Endothelial cell of umbilical vein (primary cell): Measurements from ENCODE around the gene MBD4. TPM values are rescaled to one million over a fixed set of nuclear protein-coding genes. Genes with fewer than 3 reads are reported as not detected.

Source experiments
- BruUV-seq: library from RNA; stranded (reverse); fragments of 400-500 nt; replicated peaks from 2 replicates; lab custom pipeline; 2021; lab: Mats Ljungman, UMichigan
- CTCF ChIA-PET: fragments of 300-600, 350-600 bp; sonication (Branson Sonifier 250); formaldehyde crosslinking; loops from one replicate; lab custom pipeline; 2021; ENCODE audit warnings: antibody characterized with exemption, inconsistent platforms; lab: Charles Lee
- POLR2A ChIA-PET: fragments of 300-600, 350-600 bp; sonication (Branson Sonifier 250); formaldehyde crosslinking; loops from one replicate; lab custom pipeline; 2021; ENCODE audit warnings: antibody characterized with exemption, inconsistent platforms; lab: Charles Lee
- DNase-seq: peaks from one replicate; pipeline ENCODE4 v3.0.0-alpha.2; 2011; ENCODE audit warnings: low read depth, low spot score
- FAIRE-seq: peaks from 2 replicates; lab custom pipeline; 2011; peaks lifted over from hg19 to GRCh38; lab: Jason Lieb, UNC
- H2AFZ ChIP-seq: 2 replicates; pipeline ENCODE4 v1.6.0; 2012; ENCODE audit warnings: low read depth, low read length, control low read depth, inconsistent platforms
- H3K27ac ChIP-seq: 2 replicates; pipeline ENCODE4 v1.5.1; 2011; ENCODE audit warnings: low read depth, mild to moderate bottlenecking, control low read depth, low read length, moderate library complexity; ENCODE audit not compliant: insufficient read depth
- H3K27me3 ChIP-seq, 2 experiments: 2 replicates each; pipeline versions ENCODE4 v1.6.0 to v1.6.1; 2011; ENCODE audit warnings: low read length in 2 of 2, mixed read lengths in 1 of 2; ENCODE audit not compliant: control insufficient read depth in 2 of 2, insufficient read depth in 2 of 2
- H3K36me3 ChIP-seq, 2 experiments: 2 replicates in 1 of 2; 3 replicates in 1 of 2; pipeline ENCODE4 v1.5.1; 2011; ENCODE audit warnings: low read length in 2 of 2, mild to moderate bottlenecking in 1 of 2, moderate library complexity in 1 of 2; ENCODE audit not compliant: control insufficient read depth in 2 of 2, insufficient read depth in 2 of 2; ENCODE audit errors: extremely low read depth in 1 of 2
- H3K4me1 ChIP-seq: 3 replicates; pipeline ENCODE4 v1.5.1; 2011; ENCODE audit warnings: mild to moderate bottlenecking, low read length; ENCODE audit not compliant: control insufficient read depth, insufficient read depth; ENCODE audit errors: extremely low read depth
- H3K4me2 ChIP-seq: 2 replicates; pipeline ENCODE4 v1.6.1; 2011; ENCODE audit warnings: low read length, control low read depth, mixed read lengths; ENCODE audit not compliant: insufficient read depth
- H3K4me3 ChIP-seq, 3 experiments: fragments of 200-600 bp in 1 of 3; sonication (generic), shearing (Covaris generic) in 1 of 3; replicated peaks in 1 of 3; 2 replicates each; pipeline ENCODE4 v1.5.1; 2011 to 2016; ENCODE audit warnings: control low read depth in 3 of 3, low read length in 3 of 3, mild to moderate bottlenecking in 2 of 3, inconsistent platforms in 1 of 3, low read depth in 1 of 3, moderate library complexity in 1 of 3; ENCODE audit not compliant: insufficient read depth in 1 of 3
- H3K79me2 ChIP-seq: 2 replicates; pipeline ENCODE4 v1.6.0; 2012; ENCODE audit warnings: low read length, inconsistent platforms; ENCODE audit not compliant: control insufficient read depth, insufficient read depth
- H3K9ac ChIP-seq: replicated peaks from 2 replicates; pipeline ENCODE3; 2011; ENCODE audit warnings: low read length, control low read depth; ENCODE audit not compliant: insufficient read depth; ENCODE audit errors: extremely low read depth
- H3K9me1 ChIP-seq: replicated peaks from 3 replicates; pipeline ENCODE4 v1.6.0; 2011; ENCODE audit warnings: mild to moderate bottlenecking, low read length; ENCODE audit not compliant: control insufficient read depth, insufficient read depth; ENCODE audit errors: extremely low read depth
- H3K9me3 ChIP-seq: replicated peaks from 2 replicates; pipeline ENCODE4 v1.5.1; 2012; ENCODE audit warnings: low read length, inconsistent platforms; ENCODE audit not compliant: control insufficient read depth, insufficient read depth
- H4K20me1 ChIP-seq: replicated peaks from 2 replicates; pipeline ENCODE3; 2011; ENCODE audit warnings: mild to moderate bottlenecking, low read length; ENCODE audit not compliant: control insufficient read depth, insufficient read depth; ENCODE audit errors: extremely low read depth
- CTCF ChIP-seq, 2 donors: IDR thresholded peaks; 1 replicate in 1 of 2; 2 replicates in 1 of 2; pipeline ENCODE4 v1.5.1; 2011; ENCODE audit warnings: low read length in 2 of 2, mild to moderate bottlenecking in 2 of 2, moderate library complexity in 2 of 2, control low read depth in 1 of 2, inconsistent platforms in 1 of 2, low read depth in 1 of 2; ENCODE audit not compliant: insufficient read depth in 1 of 2; ENCODE audit errors: extremely low read depth in 1 of 2
- EZH2 ChIP-seq: IDR thresholded peaks from 2 replicates; pipeline ENCODE4 v1.6.1; 2012; ENCODE audit warnings: borderline replicate concordance, low read depth, mild to moderate bottlenecking, moderate library complexity, low read length, inconsistent platforms; ENCODE audit not compliant: severe bottlenecking
- FOS ChIP-seq: IDR thresholded peaks from 2 replicates; pipeline ENCODE4 v1.6.1; 2011; ENCODE audit warnings: mild to moderate bottlenecking, low read length, moderate library complexity, borderline replicate concordance; ENCODE audit not compliant: insufficient read depth
- GATA2 ChIP-seq: IDR thresholded peaks from 2 replicates; pipeline ENCODE4 v1.7.0; 2011; ENCODE audit warnings: low read depth, mild to moderate bottlenecking, moderate library complexity, mixed read lengths, low read length; ENCODE audit not compliant: insufficient read length, insufficient read depth
- JUN ChIP-seq: IDR thresholded peaks from 2 replicates; pipeline ENCODE4 v1.6.1; 2011; ENCODE audit warnings: borderline replicate concordance, low read depth; ENCODE audit not compliant: insufficient read length, insufficient read depth
- MAX ChIP-seq: IDR thresholded peaks from 2 replicates; pipeline ENCODE4 v1.6.1; 2011; ENCODE audit not compliant: insufficient read depth, insufficient read length
- MYC ChIP-seq: IDR thresholded peaks from one replicate; pipeline ENCODE4 v1.6.1; 2011; ENCODE audit warnings: mild to moderate bottlenecking, low read depth, low read length
- POLR2A ChIP-seq: IDR thresholded peaks from 2 replicates; pipeline ENCODE4 v1.6.1; 2012; ENCODE audit warnings: low read depth, mild to moderate bottlenecking, control low read depth, low read length
- POLR2AphosphoS5 ChIP-seq: IDR thresholded peaks from 2 replicates; pipeline ENCODE4 v1.6.1; 2012; ENCODE audit warnings: low read depth, mild to moderate bottlenecking, control low read depth, low read length, moderate library complexity; ENCODE audit not compliant: insufficient read depth
- dilution Hi-C: fragments of 300-500 bp; cut with MboI; formaldehyde crosslinking; loops from one replicate; pipeline ENCODE4 v1.15.0; 2019; ENCODE audit warnings: low sequenced_read_pairs; ENCODE audit not compliant: extremely low pct_ligation_motif_present
- intact Hi-C: fragments of 100-400 bp; cut with micrococcal nuclease; formaldehyde crosslinking; loops from one replicate; pipeline ENCODE4 v1.10.0; 2022
- polyA plus RNA-seq, 4 experiments: library from polyadenylated mRNA; depleted of rRNA in 3 of 4; stranded (reverse) in 3 of 4; unstranded in 1 of 4; fragments of >200 nt; gene quantifications; 2 replicates each; pipeline versions ENCODE4 v1.2.1 to v1.2.3, GENCODE V29; 2011 to 2012; ENCODE audit warnings: missing spikeins in 1 of 4
- total RNA-seq: library from RNA; stranded (reverse); gene quantifications from 2 replicates; pipeline ENCODE4 v1.2.3, GENCODE V29; 2021

MBD4 gene
- total and polyA plus RNA-seq, 2 donors (not counting 3 experiments of a cell fraction or from before 2014, with no cell fraction given), result 17.4 to 39.5 TPM

DNA sequence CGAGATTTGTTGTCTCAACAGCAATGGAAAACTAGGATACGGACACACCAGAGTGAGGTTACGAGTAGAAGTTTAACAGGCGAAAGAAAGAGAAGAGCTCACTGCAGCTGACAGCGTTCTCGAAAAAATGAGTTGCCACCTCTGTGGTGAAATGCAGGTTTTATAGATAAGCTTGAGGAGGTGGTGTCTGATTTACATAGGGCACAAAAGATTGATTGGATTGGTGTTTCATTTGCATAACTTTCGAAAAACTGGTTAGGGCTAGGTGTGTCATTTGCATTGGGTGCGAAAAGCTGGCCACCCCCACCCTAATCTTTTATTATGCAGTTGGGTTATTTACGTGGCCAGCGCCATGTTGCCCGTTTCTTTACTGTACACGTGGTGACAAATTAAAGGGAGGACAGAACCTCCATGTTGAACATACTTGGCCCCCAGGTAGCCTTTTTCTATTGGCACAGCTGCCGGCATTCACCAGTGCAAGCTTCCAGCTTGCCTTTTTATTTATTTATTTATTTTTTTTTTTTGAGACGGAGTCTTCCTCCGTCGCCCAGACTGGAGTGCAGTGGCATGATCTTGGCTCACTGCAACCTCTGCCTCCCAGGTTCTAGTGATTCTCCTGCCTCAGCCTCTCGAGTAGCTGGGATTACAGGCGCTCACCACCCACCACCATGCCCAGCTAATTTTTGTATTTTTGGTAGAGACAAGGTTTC is 8.6 kb upstream of the MBD4 start:
- DNase-seq (no peak), FAIRE-seq (no peak)
- dilution Hi-C loops (no loop called here), intact Hi-C loops (no loop called here)
- TF ChIP-seq FOS, result no peak
- TF ChIP-seq POLR2A, result no peak
- TF ChIP-seq JUN, result no peak
- no peak for TF ChIP-seq POLR2AphosphoS5
- no peak for TF ChIP-seq CTCF (IDR thresholded peaks at IDR 0.05; ENCODE audit: extremely low read depth in 1 of 2, insufficient read depth in 1 of 2, low read depth in 1 of 2, low read length in 2 of 2)
- TF ChIP-seq MYC, result no peak
- no peak for TF ChIP-seq EZH2
- no peak for TF ChIP-seq GATA2
- no peak for TF ChIP-seq MAX
- Histone ChIP-seq H3K4me2 (no peak overlapping the region), H2AFZ (no peak overlapping the region), H3K9me3 (no peaks in the 10 kb centered on the region), H3K9me1 (no peaks in the 10 kb centered on the region), H3K4me1 (peaks cover 29% of the 10 kb centered on the region), H3K79me2 (peaks cover 2% of the 10 kb centered on the region), H3K27ac (no peak overlapping the region), H4K20me1 (no peaks in the 10 kb centered on the region), H3K9ac (no peak overlapping the region), H3K36me3 (peaks cover 2 to 12% of the 10 kb centered on the region in 2 experiments), H3K27me3 (no peaks in the 10 kb centered on the region), H3K4me3 (no peak overlapping the region)
- ChIA-PET CTCF (interaction anchor here (0.6 to 1.9 kb wide), 2 partner anchors 51 to 65 kb away, joined by 3 to 6 read pairs; no protein-coding TSS in a partner anchor), POLR2A (no interaction called here)
- no TSS peak for BruUV-seq
